IMR-90 (cell line): ENCODE results near the gene ATP9B. TPM values are rescaled to one million over a fixed set of nuclear protein-coding genes. Genes with fewer than 3 reads are reported as not detected.

Experiments
- ATAC-seq: fragments of 200-7000 bp; cut with Tn5 transposase; 2 replicates; pipeline ENCODE4 v1.9.1; 2020; ENCODE audit warnings: low read depth, mild to moderate bottlenecking, moderate library complexity
- BruUV-seq: library from RNA; stranded (reverse); fragments of 400-500 nt; replicated peaks from 2 replicates; lab custom pipeline; 2021; lab: Mats Ljungman, UMichigan
- CTCF ChIA-PET: fragments of 300-600 bp; formaldehyde crosslinking; extraction: SDS; loops from one replicate; lab custom pipeline; 2021; ENCODE audit warnings: antibody characterized with exemption; lab: Yijun Ruan, JAX
- POLR2A ChIA-PET: fragments of 300-600 bp; sonication (Branson Sonifier 250); formaldehyde crosslinking; loops from one replicate; lab custom pipeline; 2022; ENCODE audit warnings: antibody characterized with exemption; ENCODE audit not compliant: unreplicated experiment; lab: Charles Lee
- DNase-seq: peaks from one replicate; pipeline ENCODE4 v3.0.0; 2013
- H2AFZ ChIP-seq: replicated peaks from 2 replicates; pipeline ENCODE3; 2013; ENCODE audit warnings: low read length, mild to moderate bottlenecking; ENCODE audit not compliant: poor library complexity
- H2AK5ac ChIP-seq: 2 replicates; pipeline ENCODE4 v1.6.1; 2013; ENCODE audit warnings: low read depth, low read length, inconsistent platforms
- H2AK9ac ChIP-seq: replicated peaks from 2 replicates; pipeline ENCODE3; 2013; ENCODE audit warnings: mild to moderate bottlenecking, low read depth, low read length, moderate library complexity; ENCODE audit not compliant: poor library complexity
- H2BK120ac ChIP-seq: 2 replicates; pipeline ENCODE4 v1.6.1; 2013; ENCODE audit warnings: low read depth, low read length, inconsistent platforms
- H2BK15ac ChIP-seq: 3 replicates; pipeline ENCODE4 v1.6.1; 2013; ENCODE audit warnings: low read depth, low read length, inconsistent platforms
- H2BK20ac ChIP-seq: 2 replicates; pipeline ENCODE4 v1.6.1; 2013; ENCODE audit warnings: low read depth, mild to moderate bottlenecking, inconsistent platforms, low read length, moderate library complexity
- H2BK5ac ChIP-seq: 2 replicates; pipeline ENCODE4 v1.6.1; 2013; ENCODE audit warnings: mild to moderate bottlenecking, low read depth, low read length, inconsistent platforms; ENCODE audit not compliant: poor library complexity, severe bottlenecking
- H3K14ac ChIP-seq: replicated peaks from 2 replicates; pipeline ENCODE4 v1.6.1; 2013; ENCODE audit warnings: low read depth, low read length, inconsistent platforms
- H3K18ac ChIP-seq: 2 replicates; pipeline ENCODE4 v1.6.1; 2013; ENCODE audit warnings: low read depth, low read length, control low read depth
- H3K23ac ChIP-seq: 2 replicates; pipeline ENCODE4 v1.6.1; 2013; ENCODE audit warnings: low read depth, low read length, inconsistent platforms
- H3K27ac ChIP-seq: 2 replicates; pipeline ENCODE4 v1.5.1; 2013; ENCODE audit warnings: mild to moderate bottlenecking, control low read depth, low read length; ENCODE audit not compliant: insufficient read depth
- H3K27me3 ChIP-seq: 2 replicates; pipeline ENCODE4 v1.6.1; 2013; ENCODE audit warnings: low read length; ENCODE audit not compliant: control insufficient read depth, insufficient read depth
- H3K36me3 ChIP-seq: 2 replicates; pipeline ENCODE4 v1.6.1; 2013; ENCODE audit warnings: low read length, mixed read lengths; ENCODE audit not compliant: control insufficient read depth, insufficient read depth
- H3K4ac ChIP-seq: 2 replicates; pipeline ENCODE4 v1.6.1; 2013; ENCODE audit warnings: low read depth, low read length, inconsistent platforms
- H3K4me1 ChIP-seq: 2 replicates; pipeline ENCODE4 v1.6.1; 2013; ENCODE audit warnings: low read length, mixed read lengths; ENCODE audit not compliant: control insufficient read depth, insufficient read depth
- H3K4me2 ChIP-seq: 2 replicates; pipeline ENCODE4 v1.6.1; 2013; ENCODE audit warnings: low read depth, mild to moderate bottlenecking, control low read depth, low read length, moderate library complexity
- H3K4me3 ChIP-seq: 2 replicates; pipeline ENCODE4 v1.5.1; 2013; ENCODE audit warnings: low read depth, mild to moderate bottlenecking, control low read depth, low read length, moderate library complexity; ENCODE audit not compliant: insufficient read depth
- H3K56ac ChIP-seq: 2 replicates; pipeline ENCODE4 v1.6.1; 2013; ENCODE audit warnings: low read length, inconsistent platforms; ENCODE audit not compliant: insufficient read depth; ENCODE audit errors: extremely low read depth
- H3K79me1 ChIP-seq, 2 experiments: 2 replicates each; pipeline ENCODE4 v1.6.1; 2013; ENCODE audit warnings: low read length in 2 of 2, inconsistent platforms in 1 of 2, low read depth in 1 of 2
- H3K9ac ChIP-seq: 2 replicates; pipeline ENCODE4 v1.6.1; 2013; ENCODE audit warnings: low read depth, low read length, control low read depth
- H3K9me1 ChIP-seq: 2 replicates; pipeline ENCODE4 v1.6.1; 2013; ENCODE audit warnings: low read length, inconsistent platforms; ENCODE audit not compliant: insufficient read depth
- H3K9me3 ChIP-seq: 2 replicates; pipeline ENCODE4 v1.6.1; 2013; ENCODE audit warnings: low read length; ENCODE audit not compliant: control insufficient read depth, insufficient read depth
- H4K20me1 ChIP-seq: 2 replicates; pipeline ENCODE4 v1.6.1; 2013; ENCODE audit warnings: low read length, inconsistent platforms; ENCODE audit not compliant: insufficient read depth
- H4K5ac ChIP-seq: 2 replicates; pipeline ENCODE4 v1.6.1; 2013; ENCODE audit warnings: mild to moderate bottlenecking, low read depth, low read length, control low read depth
- H4K8ac ChIP-seq, 2 experiments: 2 replicates each; pipeline ENCODE4 v1.6.1; 2013; ENCODE audit warnings: low read depth in 2 of 2, low read length in 2 of 2, control low read depth in 1 of 2, inconsistent platforms in 1 of 2
- H4K91ac ChIP-seq: 2 replicates; pipeline ENCODE4 v1.6.1; 2013; ENCODE audit warnings: low read depth, low read length, inconsistent platforms; ENCODE audit not compliant: insufficient read depth
- CEBPB ChIP-seq: IDR thresholded peaks from 2 replicates; pipeline ENCODE4 v1.6.1; 2012; ENCODE audit warnings: low read depth, low read length, improper control_type of control experiment
- CHD1 ChIP-seq: IDR thresholded peaks from 2 replicates; pipeline ENCODE4 v1.6.1; 2012; ENCODE audit warnings: low read depth, low read length, improper control_type of control experiment
- FOS ChIP-seq: fragments of 150-350 bp; IDR thresholded peaks from 2 replicates; pipeline ENCODE4 v1.6.1; 2016; ENCODE audit warnings: low read depth, low read length
- MAFK ChIP-seq: IDR thresholded peaks from 2 replicates; pipeline ENCODE4 v1.6.1; 2012; ENCODE audit warnings: low read depth, low read length, improper control_type of control experiment
- MAZ ChIP-seq: IDR thresholded peaks from 2 replicates; pipeline ENCODE4 v1.6.1; 2012; ENCODE audit warnings: low read depth, mild to moderate bottlenecking, low read length, improper control_type of control experiment, moderate library complexity, borderline replicate concordance
- NFE2L2 ChIP-seq: fragments of 150-350 bp; IDR thresholded peaks from 2 replicates; pipeline ENCODE4 v1.6.1; 2016; ENCODE audit warnings: low read depth, mild to moderate bottlenecking, low read length
- POLR2A ChIP-seq: IDR thresholded peaks from 2 replicates; pipeline ENCODE4 v1.6.1; 2012; ENCODE audit warnings: mild to moderate bottlenecking, low read depth, low read length
- RAD21 ChIP-seq: IDR thresholded peaks from 2 replicates; pipeline ENCODE4 v1.6.1; 2012; ENCODE audit warnings: low read length, improper control_type of control experiment
- RFX5 ChIP-seq: IDR thresholded peaks from 2 replicates; pipeline ENCODE4 v1.8.0; 2012; ENCODE audit warnings: low read depth, mild to moderate bottlenecking, low read length, moderate library complexity
- SMC3 ChIP-seq: fragments of 150-350 bp; IDR thresholded peaks from 2 replicates; pipeline ENCODE4 v1.6.1; 2016; ENCODE audit warnings: low read depth, mild to moderate bottlenecking, antibody characterized with exemption, low read length, moderate library complexity
- WGBS, 2 experiments: methylation state at CpG; one replicate each; pipeline versions ENCODE4 v1.1.5 to v1.1.7; 2013; ENCODE audit warnings: missing lambda C conversion rate in 2 of 2; ENCODE audit not compliant: insufficient read length in 1 of 2; ENCODE audit errors: extremely low coverage in 2 of 2; 5-methylcytosine and 5-hydroxymethylcytosine counted together
- dilution Hi-C: fragments of 300-500 bp; cut with HindIII; formaldehyde crosslinking; loops from one replicate; pipeline ENCODE4 v1.14.3; 2018; ENCODE audit warnings: low sequenced_read_pairs; ENCODE audit not compliant: unreplicated experiment
- in situ Hi-C: fragments of 300-500 bp; cut with MboI; formaldehyde crosslinking; loops from 3 replicates; pipeline ENCODE4 v1.14.3; 2019; ENCODE audit warnings: low sequenced_read_pairs, inconsistent platforms, mixed read lengths
- intact Hi-C: fragments of 100-400 bp; cut with micrococcal nuclease; formaldehyde crosslinking; loops from 2 replicates; pipeline ENCODE4 v1.10.0; 2022
- polyA plus RNA-seq, 3 experiments: library from polyadenylated mRNA; depleted of rRNA; stranded (reverse); fragments of >200 nt; gene quantifications; 2 replicates each; pipeline ENCODE4 v1.2.3, GENCODE V29; 2012; ENCODE audit warnings: low replicate concordance in 1 of 3
- total RNA-seq: library from RNA; depleted of rRNA; stranded (reverse); fragments of >200 nt; gene quantifications from 2 replicates; pipeline ENCODE4 v1.2.3, GENCODE V29; 2012
- TF ChIP-seq, protein P1 (sequence below): fragments of 150-350 bp; IDR thresholded peaks from 2 replicates; pipeline ENCODE4 v1.6.1; 2017; ENCODE audit warnings: mild to moderate bottlenecking, antibody characterized with exemption, low read length, low read depth

The ATP9B gene
- total and polyA plus RNA-seq, 2 of the 4 experiments (the other 2 are of a cell fraction), result 11.0 to 11.5 TPM

DNA sequence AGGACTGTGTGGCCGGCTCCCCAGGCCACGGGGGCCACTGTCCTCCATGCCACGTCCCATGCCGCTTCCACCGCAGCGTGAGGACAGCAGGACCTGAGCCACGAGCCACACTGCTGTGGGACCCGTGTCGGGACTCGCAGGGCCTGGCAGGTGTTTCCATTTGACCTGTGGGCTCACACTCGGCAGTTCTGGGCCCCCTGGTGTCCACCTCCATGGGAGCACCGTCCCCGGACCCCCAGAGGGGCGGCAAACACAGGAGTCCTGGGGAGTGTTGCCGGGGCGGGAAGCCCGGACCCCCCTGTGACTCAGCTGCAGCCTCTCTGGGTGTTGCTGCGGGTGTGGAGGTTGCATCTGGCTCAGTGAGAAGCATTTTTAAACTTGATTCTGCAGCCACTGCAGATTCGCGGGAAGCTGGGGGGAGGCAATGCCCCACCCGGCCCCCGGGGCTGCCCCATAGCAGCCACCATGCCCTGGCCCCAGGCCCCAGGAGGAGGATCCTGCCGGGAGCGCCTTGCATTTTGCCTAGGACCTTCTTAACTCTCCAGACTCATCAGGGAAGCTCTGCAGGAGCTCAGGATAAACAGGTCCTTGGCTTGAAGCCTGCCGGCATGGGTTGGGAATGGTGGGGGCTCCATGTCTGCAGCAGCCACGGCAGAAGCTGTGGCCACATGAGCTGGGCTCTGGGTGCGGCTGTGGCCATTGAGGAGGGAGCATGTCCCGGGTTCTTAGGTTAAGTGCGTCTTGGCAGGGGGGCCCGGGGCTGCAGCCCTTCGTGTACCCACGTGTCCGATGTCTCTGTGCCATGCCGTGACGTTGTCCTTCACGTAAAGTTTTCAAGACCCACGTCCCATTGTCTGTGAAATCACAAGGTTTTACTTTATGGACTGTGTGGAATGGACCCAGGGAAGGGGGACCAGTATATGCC lies 357.4 kb downstream of the ATP9B start:
- H2BK5ac ChIP-seq, result no peak overlapping the region
- H3K36me3 ChIP-seq, result no peaks in the 10 kb centered on the region
- H2BK20ac ChIP-seq, result no peak overlapping the region
- H3K9me3 ChIP-seq, result no peaks in the 10 kb centered on the region
- no peak overlapping the region for H3K4me2 ChIP-seq
- H3K9me1 ChIP-seq, result no peaks in the 10 kb centered on the region
- no peak overlapping the region for H3K18ac ChIP-seq
- CTCF ChIA-PET, result no interaction called here
- H4K91ac ChIP-seq, result no peak overlapping the region
- H4K5ac ChIP-seq, result no peak overlapping the region
- DNase-seq, result no peak
- POLR2A ChIA-PET, result no interaction called here
- H3K4ac ChIP-seq, result no peak overlapping the region
- no peak overlapping the region for H2BK15ac ChIP-seq
- no peak overlapping the region for H3K27ac ChIP-seq
- H4K8ac ChIP-seq, result no peak overlapping the region
- no peak overlapping the region for H3K14ac ChIP-seq
- H3K27me3 ChIP-seq, result no peaks in the 10 kb centered on the region
- no peaks in the 10 kb centered on the region; the same call in 1 of the 2 replicates for H3K4me1 ChIP-seq
- in situ Hi-C loops, result no loop called here
- no peak overlapping the region for H2AK5ac ChIP-seq
- BruUV-seq, result no TSS peak
- dilution Hi-C loops, result no loop called here
- no peak for ATAC-seq
- no peak overlapping the region for H2BK120ac ChIP-seq
- TF ChIP-seq CEBPB (no peak), FOS (no peak), RAD21 (no peak), MAFK (no peak), CHD1 (no peak), NFE2L2 (no peak), MAZ (no peak), RFX5 (no peak), POLR2A (no peak), SMC3 (no peak)
- TF ChIP-seq, protein P1, sequence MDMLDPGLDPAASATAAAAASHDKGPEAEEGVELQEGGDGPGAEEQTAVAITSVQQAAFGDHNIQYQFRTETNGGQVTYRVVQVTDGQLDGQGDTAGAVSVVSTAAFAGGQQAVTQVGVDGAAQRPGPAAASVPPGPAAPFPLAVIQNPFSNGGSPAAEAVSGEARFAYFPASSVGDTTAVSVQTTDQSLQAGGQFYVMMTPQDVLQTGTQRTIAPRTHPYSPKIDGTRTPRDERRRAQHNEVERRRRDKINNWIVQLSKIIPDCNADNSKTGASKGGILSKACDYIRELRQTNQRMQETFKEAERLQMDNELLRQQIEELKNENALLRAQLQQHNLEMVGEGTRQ, result no peak
- no peak overlapping the region for H2AFZ ChIP-seq
- no peaks in the 10 kb centered on the region for H4K20me1 ChIP-seq
- H3K9ac ChIP-seq, result no peak overlapping the region
- H3K56ac ChIP-seq, result no peak overlapping the region
- intact Hi-C loops, result no loop called here
- 86% methylated on average over 20 of the region's 37 CpGs; no CpG with 5 or more reads in 1 of the 2 experiments for WGBS, 2 experiments
- H3K23ac ChIP-seq, result no peak overlapping the region
- no peak overlapping the region for H3K4me3 ChIP-seq
- no peaks in the 10 kb centered on the region for H3K79me1 ChIP-seq
- no peak overlapping the region for H2AK9ac ChIP-seq
